A673 (cell line): Measurements from ENCODE around the gene TRIM27. TPM values are rescaled to one million over a fixed set of nuclear protein-coding genes. Genes with fewer than 3 reads are reported as not detected.
"Not testable (repeated sequence)": the region's sequence is repeated elsewhere in the genome, so short reads cannot be mapped to it uniquely, and the experiment has no call there.

Source experiments
- BruUV-seq: library from RNA; stranded (reverse); fragments of 400-500 nt; replicated peaks from 2 replicates; lab custom pipeline; 2021; lab: Mats Ljungman, UMichigan
- CTCF ChIA-PET: fragments of 300-600 bp; sonication (Branson Sonifier 250); formaldehyde crosslinking; loops from one replicate; lab custom pipeline; 2022; ENCODE audit warnings: antibody characterized with exemption; lab: Charles Lee
- POLR2A ChIA-PET: fragments of 300-600 bp; sonication (Branson Sonifier 250); formaldehyde crosslinking; loops from one replicate; lab custom pipeline; 2022; ENCODE audit warnings: antibody characterized with exemption; ENCODE audit not compliant: low non-redundant PET; lab: Charles Lee
- DNase-seq: peaks from one replicate; pipeline ENCODE4 v3.0.0-alpha.2; 2015; ENCODE audit warnings: low spot score
- H3K27ac ChIP-seq: fragments of 200-600 bp; sonication (generic); 2 replicates; pipeline ENCODE4 v1.5.1; 2016; ENCODE audit warnings: mixed run types, low read depth, mild to moderate bottlenecking, mixed read lengths, antibody characterized with exemption, low read length; ENCODE audit not compliant: poor library complexity, severe bottlenecking
- H3K27me3 ChIP-seq: fragments of 200-600 bp; sonication (generic); replicated peaks from 2 replicates; pipeline ENCODE4 v1.6.1; 2017; ENCODE audit warnings: mixed run types, low read depth, mild to moderate bottlenecking, mixed read lengths, antibody characterized with exemption, low read length; ENCODE audit not compliant: insufficient read depth, poor library complexity
- H3K36me3 ChIP-seq: fragments of 200-600 bp; sonication (generic); 2 replicates; pipeline ENCODE4 v1.6.1; 2016; ENCODE audit warnings: mixed run types, mild to moderate bottlenecking, mixed read lengths, antibody characterized with exemption, low read length; ENCODE audit not compliant: insufficient read depth, poor library complexity, severe bottlenecking
- H3K4me1 ChIP-seq: fragments of 200-600 bp; sonication (generic); 2 replicates; pipeline ENCODE4 v1.6.1; 2017; ENCODE audit warnings: mixed run types, mild to moderate bottlenecking, mixed read lengths, antibody characterized with exemption, low read length; ENCODE audit not compliant: insufficient read depth, poor library complexity, severe bottlenecking
- H3K4me3 ChIP-seq: fragments of 200-600 bp; sonication (generic); 2 replicates; pipeline ENCODE4 v1.5.1; 2016; ENCODE audit warnings: low read depth, mixed run types, mild to moderate bottlenecking, mixed read lengths, low read length; ENCODE audit not compliant: poor library complexity, severe bottlenecking
- H3K9me3 ChIP-seq: fragments of 200-600 bp; sonication (generic); 2 replicates; pipeline ENCODE4 v1.6.1; 2016; ENCODE audit warnings: mixed run types, low read depth, mild to moderate bottlenecking, mixed read lengths, antibody characterized with exemption, low read length; ENCODE audit not compliant: poor library complexity, severe bottlenecking
- CTCF ChIP-seq: fragments of 300-800, 200-600 bp; sonication (generic); conservative IDR thresholded peaks from 2 replicates; pipeline ENCODE4 v1.5.1; 2017; ENCODE audit warnings: low read depth, mild to moderate bottlenecking, antibody characterized with exemption, low read length, moderate library complexity, mixed read lengths
- EZH2 ChIP-seq: fragments of 200-600 bp; sonication (generic); IDR thresholded peaks from 2 replicates; pipeline ENCODE4 v1.6.1; 2017; ENCODE audit warnings: borderline replicate concordance, low read depth, mild to moderate bottlenecking, mixed read lengths, antibody characterized with exemption, low read length; ENCODE audit not compliant: poor library complexity, severe bottlenecking
- intact Hi-C: fragments of 100-400 bp; cut with micrococcal nuclease; formaldehyde crosslinking; loops from one replicate; pipeline ENCODE4 v1.10.0; 2022; ENCODE audit not compliant: unreplicated experiment
- total RNA-seq: library from RNA; stranded (reverse); gene quantifications from 2 replicates; pipeline ENCODE4 v1.2.3, GENCODE V29; 2021

Gene TRIM27
- total RNA-seq, 1 experiment from 2014 or later: 81.1 TPM

- ChIA-PET CTCF (no interaction called here), POLR2A (interaction anchor here (0.5 to 0.7 kb wide), 2 partner anchors 70 to 476 kb away, joined by 3 to 10 read pairs; no protein-coding TSS in a partner anchor)
- peak overlapping the region; percentile 53 for H3K27ac ChIP-seq
- BruUV-seq: no TSS peak
- no peaks in the 10 kb centered on the region for H3K36me3 ChIP-seq
- no peak for TF ChIP-seq CTCF
- no peak for TF ChIP-seq EZH2
- no peaks in the 10 kb centered on the region for H3K27me3 ChIP-seq
- DNase-seq: peak; percentile 82
- no peaks in the 10 kb centered on the region for H3K9me3 ChIP-seq
- peaks cover 8% of the 10 kb centered on the region for H3K4me1 ChIP-seq
- H3K4me3 ChIP-seq: peak overlapping the region; percentile 65
- intact Hi-C loops: loop anchor here (2.0 to 10.0 kb wide), 3 partner anchors 40 to 196 kb away; no protein-coding TSS in a partner anchor
Measured at GRCh38 chr6:28940294-28940857, 16.6 kb upstream of the TRIM27 start.

- Histone ChIP-seq H3K4me3 (no peak overlapping the region), H3K27me3 (no peaks in the 10 kb centered on the region), H3K27ac (no peak overlapping the region), H3K36me3 (no peaks in the 10 kb centered on the region), H3K9me3 (no peaks in the 10 kb centered on the region), H3K4me1 (no peaks in the 10 kb centered on the region)
- intact Hi-C loops: no loop called here
- TF ChIP-seq EZH2 (no peak), CTCF (no peak)
- no TSS peak for BruUV-seq
- ChIA-PET POLR2A (no interaction called here), CTCF (no interaction called here)
- DNase-seq: no peak
Measured at GRCh38 chr6:28933069-28933468, 9.3 kb upstream of the TRIM27 start.

- DNase-seq: no peak
- Histone ChIP-seq H3K4me1 (no peaks in the 10 kb centered on the region), H3K27me3 (no peaks in the 10 kb centered on the region), H3K4me3 (no peak overlapping the region), H3K9me3 (no peaks in the 10 kb centered on the region), H3K36me3 (no peaks in the 10 kb centered on the region), H3K27ac (no peak overlapping the region)
- BruUV-seq: no TSS peak
- CTCF ChIA-PET: interaction anchor here (0.6 kb wide), 1 partner anchor 1206 kb away, joined by 4 read pairs; no protein-coding TSS in a partner anchor
- POLR2A ChIA-PET: no interaction called here
- TF ChIP-seq EZH2 (no peak), CTCF (no peak)
- intact Hi-C loops: no loop called here
Measured at GRCh38 chr6:28929887-28930620, 6.3 kb upstream of the TRIM27 start.

- POLR2A ChIA-PET: interaction anchor here (0.7 kb wide), 1 partner anchor 8 kb away, joined by 5 read pairs; no protein-coding TSS in a partner anchor
- H3K9me3 ChIP-seq, H3K27me3 ChIP-seq, intact Hi-C loops, DNase-seq, CTCF ChIA-PET, H3K4me3 ChIP-seq, H3K36me3 ChIP-seq, H3K27ac ChIP-seq, H3K4me1 ChIP-seq, BruUV-seq: not testable (repeated sequence)
Measured at GRCh38 chr6:28929339-28929738, 5.6 kb upstream of the TRIM27 start.
